Peyer's patch (tissue), 4 donors: ENCODE data around the gene SHKBP1. TPM values are rescaled to one million over a fixed set of nuclear protein-coding genes. Genes with fewer than 3 reads are reported as not detected.
A peak's percentile ranks its signal among the peaks of the same experiment; 100 is the strongest.

Source experiments
- DNase-seq, 3 donors: peaks; one replicate each; pipeline ENCODE4 v3.0.0-alpha.2; 2017 to 2019
- H3K27ac ChIP-seq, 4 donors: fragments of 200-600 bp; sonication (generic); one replicate each; pipeline ENCODE4 v1.5.1; 2016 to 2019
- H3K27me3 ChIP-seq, 2 donors: fragments of 200-600 bp; sonication (generic); one replicate each; pipeline ENCODE4 v1.5.1; 2019
- H3K36me3 ChIP-seq, 3 donors: fragments of 200-600 bp; sonication (generic); one replicate each; pipeline ENCODE4 v1.5.1; 2016 to 2019
- H3K4me1 ChIP-seq, 4 donors: fragments of 200-600 bp; sonication (generic); one replicate each; pipeline ENCODE4 v1.5.1; 2016 to 2019
- H3K4me3 ChIP-seq, 4 donors: fragments of 200-600 bp; sonication (generic); 1 replicate in 3 of 4; 2 replicates in 1 of 4; pipeline ENCODE4 v1.5.1; 2016 to 2019; ENCODE audit warnings: mild to moderate bottlenecking in 1 of 4
- H3K9me3 ChIP-seq, 4 donors: fragments of 200-600 bp; sonication (generic); one replicate each; pipeline ENCODE4 v1.5.1; 2016 to 2019; ENCODE audit warnings: mild to moderate bottlenecking in 1 of 4
- POLR2A ChIP-seq, 2 donors: fragments of 450-650 bp; IDR thresholded peaks; one replicate each; pipeline ENCODE4 v1.5.1; 2017; ENCODE audit warnings: antibody characterized with exemption in 2 of 2, mild to moderate bottlenecking in 2 of 2, moderate library complexity in 2 of 2
- total RNA-seq, 4 donors: library from RNA; depleted of rRNA; stranded (reverse); fragments of >200 nt; gene quantifications; one replicate each; pipeline ENCODE4 v1.1.0, GENCODE V29; 2016
- TF ChIP-seq, protein P1 (sequence below), 6 experiments: fragments of 450-650 bp in 4 of 6; fragments of 200-600 bp in 2 of 6; sonication (generic) in 1 of 6; IDR thresholded peaks; one replicate each; pipeline ENCODE4 v1.5.1; 2017 to 2019; ENCODE audit warnings: antibody characterized with exemption in 6 of 6, mild to moderate bottlenecking in 3 of 6, moderate library complexity in 1 of 6

Gene SHKBP1
- total RNA-seq, 4 donors from 2014 or later = 73.4 to 121 (median 99.9) TPM

DNA sequence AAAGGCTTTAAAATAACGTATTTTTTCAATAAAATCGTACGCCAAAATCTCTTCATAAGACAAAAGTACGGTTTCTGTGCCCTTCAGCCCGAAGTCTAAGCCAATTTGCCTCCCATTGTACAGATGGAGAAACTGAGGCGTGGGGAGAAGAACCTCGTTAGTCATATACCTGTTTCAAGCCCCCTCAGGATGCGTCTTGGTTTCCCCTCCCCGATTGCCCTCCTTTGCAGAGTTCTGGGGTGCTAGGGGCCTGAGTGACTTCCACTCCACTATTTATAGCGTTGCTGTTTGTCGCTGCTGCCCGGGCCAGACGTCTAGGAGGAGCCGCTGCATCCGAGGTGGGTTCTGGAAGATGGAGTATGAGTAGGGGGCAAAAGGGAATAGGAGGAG, 22.2 kb downstream of the SHKBP1 start:
- DNase-seq = no peak
- peaks cover 12 to 72% (median 47%) of the 10 kb centered on the region in 4 donors for H3K4me1 ChIP-seq
- TF ChIP-seq, protein P1, sequence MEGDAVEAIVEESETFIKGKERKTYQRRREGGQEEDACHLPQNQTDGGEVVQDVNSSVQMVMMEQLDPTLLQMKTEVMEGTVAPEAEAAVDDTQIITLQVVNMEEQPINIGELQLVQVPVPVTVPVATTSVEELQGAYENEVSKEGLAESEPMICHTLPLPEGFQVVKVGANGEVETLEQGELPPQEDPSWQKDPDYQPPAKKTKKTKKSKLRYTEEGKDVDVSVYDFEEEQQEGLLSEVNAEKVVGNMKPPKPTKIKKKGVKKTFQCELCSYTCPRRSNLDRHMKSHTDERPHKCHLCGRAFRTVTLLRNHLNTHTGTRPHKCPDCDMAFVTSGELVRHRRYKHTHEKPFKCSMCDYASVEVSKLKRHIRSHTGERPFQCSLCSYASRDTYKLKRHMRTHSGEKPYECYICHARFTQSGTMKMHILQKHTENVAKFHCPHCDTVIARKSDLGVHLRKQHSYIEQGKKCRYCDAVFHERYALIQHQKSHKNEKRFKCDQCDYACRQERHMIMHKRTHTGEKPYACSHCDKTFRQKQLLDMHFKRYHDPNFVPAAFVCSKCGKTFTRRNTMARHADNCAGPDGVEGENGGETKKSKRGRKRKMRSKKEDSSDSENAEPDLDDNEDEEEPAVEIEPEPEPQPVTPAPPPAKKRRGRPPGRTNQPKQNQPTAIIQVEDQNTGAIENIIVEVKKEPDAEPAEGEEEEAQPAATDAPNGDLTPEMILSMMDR (IDR thresholded peaks at IDR 0.05) = no peak
- no peaks in the 10 kb centered on the region for H3K36me3 ChIP-seq
- H3K9me3 ChIP-seq = no peaks in the 10 kb centered on the region
- H3K27ac ChIP-seq = peak overlapping the region in 2 of 4 donors; percentile 54 to 55
- peaks cover 0 to 35% of the 10 kb centered on the region in 2 donors for H3K27me3 ChIP-seq
- H3K4me3 ChIP-seq = no peak overlapping the region

DNA sequence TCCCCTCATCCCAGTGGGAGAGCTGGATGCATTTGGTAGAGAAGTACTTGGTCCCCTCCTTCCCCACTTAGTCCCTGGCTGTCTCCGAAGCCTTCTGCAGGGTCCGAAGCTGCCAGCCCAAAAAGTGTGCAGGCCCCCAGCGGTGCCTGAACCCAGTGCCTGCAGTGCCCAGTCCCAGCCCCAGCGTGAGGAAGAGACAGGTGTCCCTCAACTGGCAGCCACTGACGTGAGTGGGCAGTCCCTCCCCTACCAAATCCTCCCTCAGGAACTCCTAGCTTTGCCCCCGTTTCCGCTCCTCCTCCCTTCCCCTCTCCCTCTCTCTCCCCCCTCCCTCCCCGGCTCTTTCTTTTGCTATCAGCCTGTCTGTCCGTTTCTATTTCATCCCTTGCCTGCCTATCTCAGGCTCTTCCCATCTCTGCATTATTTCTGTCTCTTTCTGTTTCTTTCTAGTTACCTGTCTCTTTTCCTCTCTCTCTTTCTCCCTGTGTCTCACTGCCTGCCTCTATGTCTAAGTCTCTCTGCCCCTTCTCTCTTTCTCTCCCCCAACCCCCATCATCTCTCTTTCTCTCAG, 22.7 kb downstream of the SHKBP1 start:
- Histone ChIP-seq H3K27ac (peak overlapping the region in 3 of 4 donors; percentile 54 to 98 (median 68)), H3K27me3 (peaks cover 0 to 35% of the 10 kb centered on the region in 2 donors), H3K4me1 (peaks cover 12 to 76% (median 51%) of the 10 kb centered on the region in 4 donors), H3K36me3 (no peaks in the 10 kb centered on the region), H3K9me3 (no peaks in the 10 kb centered on the region), H3K4me3 (no peak overlapping the region)
- TF ChIP-seq, protein P1 (IDR thresholded peaks at IDR 0.05) = no peak
- TF ChIP-seq POLR2A (IDR thresholded peaks at IDR 0.05) = no peak
- DNase-seq = no peak

DNA sequence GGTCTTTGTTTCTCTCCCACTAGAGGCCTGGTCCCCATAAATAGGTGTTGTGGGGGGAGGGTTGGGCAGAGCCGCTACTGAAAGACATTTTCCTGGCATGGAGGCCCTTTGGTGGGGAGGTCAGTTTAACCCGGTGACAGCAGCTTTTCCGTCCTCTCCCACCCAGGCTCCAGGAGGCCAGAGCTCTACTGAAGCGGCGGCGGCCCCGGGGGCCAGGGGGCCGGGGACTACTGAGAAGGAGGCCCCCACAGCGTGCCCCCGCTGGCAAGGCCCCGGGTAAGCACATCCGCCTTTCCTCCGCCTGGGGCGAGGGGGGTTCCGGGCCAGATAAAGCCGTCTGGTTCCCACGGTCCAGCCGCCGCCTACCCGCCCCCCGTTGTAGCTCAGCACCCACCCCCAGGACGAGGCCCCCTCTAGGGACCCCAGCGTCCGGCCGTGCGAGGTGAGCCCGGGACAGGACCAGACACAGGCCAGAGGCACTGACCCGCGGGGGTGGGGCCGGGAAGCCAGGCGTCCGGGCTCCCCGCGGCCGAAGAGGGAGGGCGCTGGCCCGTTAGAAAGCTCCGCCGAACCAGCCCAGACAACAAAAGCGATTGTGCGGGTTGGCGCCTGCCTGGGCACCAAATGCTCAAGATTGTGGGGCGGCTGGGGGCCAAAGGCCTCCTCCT, 23.4 kb downstream of the SHKBP1 start:
- H3K27ac ChIP-seq = peak overlapping the region; percentile 50 to 98 (median 61)

DNA sequence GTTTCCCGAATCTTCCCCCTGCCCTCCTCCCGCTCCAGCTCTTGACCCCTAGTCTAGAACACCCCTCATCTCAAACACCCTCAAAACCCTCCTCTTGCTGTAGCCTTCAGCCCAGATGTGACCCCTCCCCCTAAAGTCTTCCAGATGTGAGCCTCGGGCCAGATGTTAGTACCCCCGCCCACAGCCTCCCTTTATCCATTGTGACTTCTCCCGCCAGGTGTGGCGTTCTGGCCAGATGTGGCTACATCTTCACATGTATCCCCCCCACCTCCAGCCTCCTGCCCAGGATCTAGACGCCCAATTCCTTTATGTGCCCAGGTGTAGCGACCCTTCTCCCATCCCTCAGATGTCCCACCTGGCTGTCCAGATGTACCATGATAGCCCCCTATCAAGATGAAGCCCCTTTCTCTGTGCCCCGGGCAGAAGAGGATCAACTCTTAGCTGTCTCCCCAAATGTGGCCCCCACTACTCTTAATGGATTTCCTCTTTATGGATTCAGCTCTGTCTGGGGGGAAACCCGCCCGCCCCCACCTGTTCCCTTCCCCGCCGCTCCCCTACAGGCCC, 24.0 kb downstream of the SHKBP1 start:
- no peaks in the 10 kb centered on the region for H3K9me3 ChIP-seq
- no peak for TF ChIP-seq POLR2A (IDR thresholded peaks at IDR 0.05)
- TF ChIP-seq, protein P1 (IDR thresholded peaks at IDR 0.05) = no peak
- no peak for DNase-seq
- peaks cover 12 to 80% (median 59%) of the 10 kb centered on the region in 4 donors for H3K4me1 ChIP-seq
- peak overlapping the region in 3 of 4 donors; percentile 50 to 57 (median 56) for H3K4me3 ChIP-seq
- no peaks in the 10 kb centered on the region for H3K36me3 ChIP-seq
- peak overlapping the region; percentile 50 to 98 (median 61) for H3K27ac ChIP-seq
- H3K27me3 ChIP-seq = peaks cover 0 to 35% of the 10 kb centered on the region in 2 donors

More for the DNA sequence above, 23.4 kb downstream of the SHKBP1 start:
- Histone ChIP-seq H3K4me1 (peaks cover 12 to 77% (median 56%) of the 10 kb centered on the region in 4 donors), H3K9me3 (no peaks in the 10 kb centered on the region), H3K4me3 (peak overlapping the region in 1 of 4 donors; percentile 7), H3K27me3 (peaks cover 0 to 35% of the 10 kb centered on the region in 2 donors), H3K36me3 (no peaks in the 10 kb centered on the region)
- no peak for DNase-seq
- no peak for TF ChIP-seq POLR2A (IDR thresholded peaks at IDR 0.05)
- TF ChIP-seq, protein P1 (IDR thresholded peaks at IDR 0.05) = no peak

DNA sequence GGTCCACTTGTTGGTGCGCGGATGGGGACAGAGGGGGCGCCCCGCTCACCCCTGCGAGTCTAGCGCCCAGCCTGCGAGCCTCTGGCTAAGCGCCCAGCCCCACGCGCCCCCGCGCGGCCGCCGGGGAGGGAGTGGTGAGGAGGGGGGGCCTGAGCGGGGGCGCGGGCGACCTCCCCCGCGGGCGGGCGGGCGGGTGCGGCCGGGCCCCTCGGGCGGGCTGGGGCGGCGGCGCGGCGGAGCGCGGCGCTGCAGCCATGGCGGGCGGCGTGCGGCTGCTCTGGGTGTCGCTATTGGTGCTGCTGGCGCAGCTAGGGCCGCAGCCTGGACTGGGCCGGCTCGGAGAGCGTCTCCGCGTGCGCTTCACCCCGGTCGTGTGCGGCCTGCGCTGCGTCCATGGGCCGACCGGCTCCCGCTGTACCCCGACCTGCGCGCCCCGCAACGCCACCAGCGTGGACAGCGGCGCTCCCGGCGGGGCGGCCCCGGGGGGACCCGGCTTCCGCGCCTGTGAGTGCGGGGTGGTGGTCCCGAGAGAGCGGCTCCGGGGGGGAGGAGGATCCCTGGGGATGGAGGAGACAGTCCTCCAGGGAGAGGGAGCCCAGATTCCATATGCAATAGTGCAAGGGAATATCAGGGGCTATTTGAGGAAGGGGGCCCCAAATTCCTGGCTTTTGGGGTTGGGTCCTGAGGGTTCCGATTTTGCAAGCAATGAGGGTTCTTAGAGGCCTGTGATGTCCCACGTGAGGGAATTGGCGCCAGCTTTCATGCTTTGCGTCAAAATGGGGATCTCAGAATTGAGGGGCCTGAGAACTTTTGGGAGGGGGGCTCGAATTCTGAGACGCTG, 24.7 kb downstream of the SHKBP1 start, which contains the start of gene LTBP4:
Gene LTBP4, plus strand, starts transcription at position 236 of the 841 bp plus-strand sequence. Its CDS starts 19 bp downstream, at position 255.
- Histone ChIP-seq H3K27ac (peak within 1 kb of the TSS; percentile 82 to 98 (median 90)), H3K9me3 (no peaks in the 10 kb centered on the region), H3K4me1 (peaks cover 12 to 85% (median 62%) of the 10 kb centered on the region in 4 donors), H3K27me3 (peaks cover 0 to 35% of the 10 kb centered on the region in 2 donors), H3K4me3 (peak within 1 kb of the TSS; percentile 34 to 57 (median 53)), H3K36me3 (no peaks in the 10 kb centered on the region)
- TF ChIP-seq, protein P1 (IDR thresholded peaks at IDR 0.05) = no peak
- TF ChIP-seq POLR2A (IDR thresholded peaks at IDR 0.05) = no peak
- peak in 2 of 3 donors; percentile 69 to 72 for DNase-seq
